NCI-H748 (cell line): ENCODE measurements around the gene L1CAM.
A peak's percentile ranks its signal among the peaks of the same experiment; 100 is the strongest.
"Not testable (repeated sequence)": the region's sequence is repeated elsewhere in the genome, so short reads cannot be mapped to it uniquely, and the experiment has no call there.

Source experiments
- DNase-seq: peaks from one replicate; lab custom pipeline; 2025; ENCODE audit not compliant: unreplicated experiment; lab: John Stamatoyannopoulos, UW

L1CAM gene

DNA sequence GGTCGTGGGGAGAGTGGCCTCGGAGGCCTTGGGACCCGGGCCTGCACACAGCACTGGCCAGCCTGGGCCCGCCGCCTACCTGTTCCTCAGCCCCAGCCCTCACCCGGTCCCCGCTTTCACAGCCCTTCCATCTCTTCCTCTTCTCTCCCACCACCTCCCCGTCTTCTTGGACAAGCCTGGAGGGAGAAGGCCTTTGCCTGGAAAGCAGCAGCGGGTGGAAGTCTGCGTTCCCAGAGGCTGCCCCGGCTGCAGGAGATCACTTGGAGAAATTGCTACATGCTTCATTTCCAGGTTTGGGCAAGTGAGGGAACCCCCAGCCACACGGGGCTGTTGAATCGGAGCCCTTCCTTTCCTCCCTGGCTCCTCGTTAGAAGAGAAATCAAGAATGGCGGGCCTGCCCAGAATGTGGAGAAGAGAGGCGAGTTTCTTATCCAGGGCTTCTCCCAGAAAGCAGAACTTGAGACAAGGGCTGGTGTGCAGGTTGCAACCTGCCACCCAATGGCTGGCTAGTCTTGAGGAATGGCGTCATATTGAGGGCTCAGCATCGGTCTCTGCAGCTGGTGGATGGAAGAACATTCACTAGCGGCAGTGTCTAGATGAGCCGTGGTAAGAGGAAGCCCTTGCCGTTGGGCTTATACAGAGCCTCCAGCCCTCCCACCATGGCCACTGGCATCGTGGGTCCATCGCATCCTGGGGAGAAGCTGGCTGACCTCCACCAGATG is 54.4 kb downstream of the L1CAM start:
- DNase-seq = no peak

DNA sequence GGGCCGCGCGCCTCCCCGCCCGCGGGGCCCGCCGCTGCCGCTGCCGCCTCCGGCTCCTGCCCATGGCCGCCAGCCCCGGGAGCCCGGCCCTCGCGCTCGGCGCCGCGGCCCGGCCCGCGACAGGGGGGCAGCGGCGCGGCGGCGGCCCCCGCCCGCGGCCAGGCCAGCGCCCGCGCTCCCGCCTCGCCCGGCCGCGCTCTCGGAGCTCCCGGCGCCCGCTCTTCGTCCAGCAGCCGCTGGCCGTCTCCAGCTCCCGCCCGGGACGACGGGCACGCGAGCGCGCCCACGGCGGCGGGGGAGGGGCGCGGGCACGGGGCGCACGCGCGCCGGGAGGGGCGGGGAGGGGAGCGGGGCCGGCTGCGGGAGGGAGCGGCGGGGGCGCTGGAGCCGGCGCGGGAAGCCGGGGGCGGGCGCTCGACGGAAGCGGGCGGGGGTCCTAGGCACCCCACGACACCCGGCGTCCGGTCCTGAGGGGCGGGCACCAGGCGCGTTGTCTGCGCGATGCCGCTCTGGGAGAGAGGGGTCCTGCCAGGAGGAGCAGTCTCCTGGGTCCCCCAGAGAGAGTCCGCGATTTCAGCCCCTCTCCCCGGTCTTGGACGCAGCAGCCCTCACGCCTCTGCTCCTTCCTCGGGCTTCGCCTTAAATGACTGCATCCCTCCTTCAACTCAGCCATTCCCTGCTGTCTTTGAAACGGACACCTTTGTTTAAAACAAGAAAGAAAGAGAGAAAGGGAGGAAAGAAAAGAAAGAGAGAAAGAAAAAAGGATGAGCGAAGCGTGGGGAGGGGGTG is 55.1 kb downstream of the L1CAM start:
- DNase-seq = peak; percentile 53

DNA sequence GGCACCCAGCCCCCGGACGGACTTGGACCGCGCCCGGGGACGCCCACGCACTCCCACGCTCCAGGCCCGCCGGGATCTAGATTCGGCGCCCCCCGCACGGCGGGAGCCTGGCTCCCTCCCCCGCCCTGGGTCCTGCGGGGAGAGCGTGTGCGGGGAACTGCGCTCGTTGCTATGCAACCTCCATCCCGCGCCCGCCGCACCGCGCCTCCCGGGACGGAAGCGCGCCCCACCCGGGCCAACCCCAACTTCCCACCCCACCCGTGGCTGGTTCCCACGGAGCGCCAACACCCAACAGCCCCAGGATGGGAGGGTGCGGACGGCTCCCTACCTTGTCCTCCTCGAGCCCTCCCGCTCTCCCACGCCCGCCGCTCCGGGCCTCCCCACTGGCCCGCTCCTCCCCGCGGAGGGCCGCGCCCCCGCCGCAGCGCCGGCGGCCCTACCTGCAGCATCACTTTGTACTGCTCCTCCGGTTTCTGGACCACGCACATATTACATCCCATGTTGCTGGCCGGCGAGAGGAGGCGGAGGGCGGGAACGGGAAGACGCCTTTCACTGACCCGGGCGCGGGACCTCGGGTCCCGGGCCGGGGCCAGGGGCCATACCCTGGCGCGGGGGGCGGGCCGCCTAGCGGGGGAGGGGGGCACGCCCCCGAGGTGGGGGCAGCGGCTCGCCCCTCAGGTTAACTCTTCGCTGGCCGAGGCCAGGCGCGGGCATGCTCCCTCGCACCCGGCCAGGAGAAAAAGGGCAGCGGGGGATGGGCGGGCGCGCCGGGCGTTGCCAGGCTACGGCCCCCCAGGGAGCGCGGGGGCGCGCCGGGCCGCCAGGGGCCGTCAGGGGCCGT is 56.0 kb downstream of the L1CAM start, which contains the start of gene PDZD4:
PDZD4 (minus strand) TSS at position 746 of the 841 bp plus-strand sequence; CDS start at position 500, 246 bp downstream.
- peak; percentile 54 for DNase-seq

DNA sequence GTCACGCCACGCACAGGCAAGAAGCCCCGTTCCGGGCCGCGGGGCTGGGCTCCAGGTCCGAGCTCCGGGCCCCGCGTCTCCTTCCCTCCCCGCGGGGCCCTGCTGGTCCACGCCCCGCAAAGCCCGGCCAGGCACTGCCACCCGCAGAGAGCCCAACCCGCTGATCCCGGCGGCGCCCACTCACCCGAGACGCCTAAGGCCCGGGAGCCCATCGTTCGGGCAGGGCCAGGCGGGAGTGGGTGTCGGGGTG is 56.5 kb downstream of the L1CAM start:
- no peak for DNase-seq

DNA sequence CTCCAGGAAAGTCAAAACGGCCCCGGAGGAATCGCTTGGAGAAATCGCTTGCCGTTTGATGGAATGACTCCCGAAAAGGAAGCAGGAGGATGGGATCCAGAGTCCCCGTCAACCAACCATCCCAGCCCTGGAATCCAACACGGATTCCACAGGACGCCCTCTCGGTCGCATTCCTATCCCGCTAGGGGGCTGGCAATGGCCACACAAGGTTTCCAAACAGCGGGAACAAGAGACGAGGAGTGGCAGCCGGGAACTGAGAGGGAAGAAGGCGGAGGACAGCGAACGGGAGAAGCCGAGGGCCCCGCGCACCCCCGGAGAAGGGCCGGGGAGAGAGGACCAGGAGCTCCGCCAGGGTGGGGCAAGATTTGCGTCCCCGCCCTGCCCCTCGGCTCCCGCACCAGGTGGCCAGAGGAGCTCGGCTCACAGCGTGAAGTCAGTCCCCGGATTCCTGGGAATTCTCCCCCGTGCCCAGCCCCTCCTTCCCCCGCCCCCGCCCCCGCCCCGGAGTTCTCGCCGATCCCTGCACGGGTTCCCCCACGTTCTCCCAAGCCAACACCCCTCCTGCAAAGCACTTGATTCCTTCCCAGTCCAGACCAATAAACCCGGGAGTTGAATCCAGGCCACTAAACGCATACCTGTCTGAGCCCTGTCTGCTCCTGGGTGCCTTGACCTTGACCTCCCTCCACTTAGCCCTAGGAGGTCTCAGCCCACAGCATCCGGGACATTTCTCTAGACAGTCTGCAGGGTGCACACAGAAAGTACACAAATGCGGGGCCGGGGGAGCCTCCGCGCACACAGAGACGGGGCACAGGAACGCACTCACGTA is 57.0 kb downstream of the L1CAM start:
- DNase-seq = peak; percentile 15

DNA sequence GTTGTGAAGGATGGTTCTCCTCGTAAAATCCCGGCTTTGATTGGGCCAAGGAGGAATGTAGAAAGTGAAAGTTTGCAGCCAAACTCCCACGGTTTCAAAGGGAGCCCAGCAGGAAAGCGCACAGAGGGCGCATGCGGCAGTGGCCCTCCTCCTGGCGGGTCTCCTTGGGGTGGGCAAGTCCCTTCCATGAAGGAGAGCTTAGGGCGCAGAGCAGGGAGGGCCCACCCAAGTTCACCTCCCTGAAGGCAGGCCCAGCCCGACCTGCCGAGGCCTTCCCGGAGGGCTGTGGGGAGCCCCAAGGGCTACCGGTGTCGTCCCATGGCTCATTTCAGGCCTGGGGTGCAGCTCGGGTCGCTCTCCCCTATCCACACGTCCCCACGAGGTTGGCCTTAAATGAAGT is 57.7 kb downstream of the L1CAM start:
- no peak for DNase-seq

DNA sequence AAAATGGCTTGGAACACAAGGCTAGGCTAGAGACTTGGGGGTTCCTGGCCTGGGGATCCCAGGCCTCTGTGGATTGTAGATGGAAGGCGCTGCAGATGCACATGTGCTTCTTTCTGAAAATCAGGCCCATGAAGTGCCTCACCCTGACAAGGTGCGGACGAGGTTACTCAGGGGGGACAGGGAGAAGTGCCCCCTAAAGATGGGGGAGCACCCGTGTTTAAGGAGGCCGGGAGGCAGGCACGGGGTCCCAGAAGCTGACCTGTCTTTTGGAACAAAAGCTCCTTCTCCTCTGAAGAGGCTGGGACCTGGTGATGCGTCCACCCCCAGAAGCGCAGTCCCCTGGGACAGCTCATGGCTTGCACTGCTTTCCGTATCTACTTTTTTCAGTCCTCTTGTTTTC is 58.1 kb downstream of the L1CAM start:
- DNase-seq = no peak

DNA sequence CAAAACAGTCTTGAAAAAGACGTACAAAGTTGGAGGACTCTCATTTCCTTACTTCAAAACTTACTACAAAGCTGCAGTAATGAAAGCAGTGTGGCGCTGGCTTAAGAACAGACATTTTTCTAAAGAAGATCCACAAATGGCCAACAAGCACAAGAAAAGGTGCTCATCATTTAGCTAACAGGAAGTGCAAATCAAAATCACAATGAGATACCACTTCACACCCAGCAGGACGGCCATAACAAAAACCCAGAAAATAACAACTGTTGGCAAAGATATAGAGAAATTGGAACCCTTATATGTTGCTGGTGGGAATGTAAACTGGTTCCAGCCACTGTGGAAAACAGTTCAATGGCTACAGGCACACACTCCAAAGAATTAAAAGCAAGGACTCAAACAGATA is 59.0 kb downstream of the L1CAM start:
- peak; percentile 38 for DNase-seq

DNA sequence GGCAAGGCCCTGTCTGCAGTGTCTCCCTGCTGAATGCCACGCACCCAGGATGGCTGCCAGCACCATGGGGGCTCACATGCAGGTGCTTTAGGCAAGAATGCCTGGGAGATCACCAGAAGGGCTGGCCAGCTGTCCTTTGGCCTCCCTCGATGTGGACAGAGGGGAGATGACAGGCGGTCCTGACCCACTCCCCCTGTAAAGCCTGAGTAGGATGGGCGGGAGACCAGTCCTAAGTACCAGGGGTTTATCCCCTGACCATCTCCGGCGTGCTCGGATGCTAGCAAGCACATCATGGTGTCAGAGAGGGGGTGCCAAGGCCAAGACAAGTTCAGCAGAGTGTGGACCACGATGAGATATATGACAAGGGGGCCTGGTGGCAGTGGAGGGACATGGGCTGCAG is 60.9 kb downstream of the L1CAM start:
- DNase-seq = no peak

DNA sequence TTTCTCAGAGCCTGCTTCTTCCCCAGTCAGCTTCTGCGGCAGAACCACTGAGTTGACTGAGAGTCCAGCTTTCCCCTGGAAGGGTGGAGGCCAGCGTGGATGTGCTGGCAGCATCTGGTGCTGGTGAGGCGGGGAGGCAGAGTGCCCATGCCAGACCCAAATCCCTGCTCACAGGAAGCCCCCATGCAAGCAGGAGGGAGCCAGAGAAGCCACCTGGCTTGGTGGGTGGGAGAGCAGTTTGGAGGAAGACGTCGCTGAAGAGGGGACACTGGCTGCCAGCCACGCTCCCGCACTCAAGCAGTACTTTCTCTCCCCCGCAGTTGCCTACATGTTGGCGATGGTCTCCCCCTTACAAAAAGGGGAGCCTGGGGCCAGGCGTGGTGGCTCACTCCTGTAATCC is 61.6 kb downstream of the L1CAM start:
- DNase-seq = no peak

DNA sequence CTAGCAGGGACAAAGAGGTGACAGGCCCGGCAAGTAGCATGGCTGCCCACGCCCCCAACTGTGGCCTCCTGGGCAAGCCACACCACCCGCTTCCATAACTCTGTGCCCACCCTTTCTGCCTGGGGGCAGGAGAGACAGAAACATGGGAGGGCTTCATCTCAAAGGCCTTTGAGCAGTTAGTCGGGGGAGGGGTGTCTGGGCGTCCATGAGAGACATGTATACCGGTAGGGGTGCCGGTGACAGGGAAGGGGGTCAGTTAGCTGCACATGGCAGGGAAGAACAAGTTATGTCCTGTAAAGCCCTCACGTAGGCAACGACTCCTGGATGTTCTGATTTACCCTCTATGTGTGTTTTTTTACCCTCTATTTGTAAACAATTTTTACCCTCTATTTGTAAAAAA is 64.9 kb downstream of the L1CAM start:
- no peak for DNase-seq

DNA sequence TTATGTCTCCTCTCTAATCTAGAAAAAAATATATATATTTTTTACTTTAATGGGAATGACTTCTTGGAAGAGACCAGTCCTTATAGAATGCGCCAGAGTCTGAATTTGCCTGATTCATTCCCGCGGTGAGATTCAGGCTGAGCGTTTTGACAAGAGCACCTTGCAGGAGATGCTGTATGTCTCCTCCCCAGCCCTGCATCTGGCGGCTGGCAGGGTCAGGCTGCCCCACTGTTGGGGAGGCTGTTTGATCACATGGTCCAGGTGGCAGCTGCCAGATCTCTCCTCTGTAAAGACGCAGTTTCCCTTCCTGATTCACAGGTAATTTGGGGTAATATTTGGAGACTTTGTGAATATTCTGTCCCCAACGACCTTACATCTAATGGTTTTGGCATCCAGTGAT is 65.4 kb downstream of the L1CAM start:
- DNase-seq = peak; percentile 15

DNA sequence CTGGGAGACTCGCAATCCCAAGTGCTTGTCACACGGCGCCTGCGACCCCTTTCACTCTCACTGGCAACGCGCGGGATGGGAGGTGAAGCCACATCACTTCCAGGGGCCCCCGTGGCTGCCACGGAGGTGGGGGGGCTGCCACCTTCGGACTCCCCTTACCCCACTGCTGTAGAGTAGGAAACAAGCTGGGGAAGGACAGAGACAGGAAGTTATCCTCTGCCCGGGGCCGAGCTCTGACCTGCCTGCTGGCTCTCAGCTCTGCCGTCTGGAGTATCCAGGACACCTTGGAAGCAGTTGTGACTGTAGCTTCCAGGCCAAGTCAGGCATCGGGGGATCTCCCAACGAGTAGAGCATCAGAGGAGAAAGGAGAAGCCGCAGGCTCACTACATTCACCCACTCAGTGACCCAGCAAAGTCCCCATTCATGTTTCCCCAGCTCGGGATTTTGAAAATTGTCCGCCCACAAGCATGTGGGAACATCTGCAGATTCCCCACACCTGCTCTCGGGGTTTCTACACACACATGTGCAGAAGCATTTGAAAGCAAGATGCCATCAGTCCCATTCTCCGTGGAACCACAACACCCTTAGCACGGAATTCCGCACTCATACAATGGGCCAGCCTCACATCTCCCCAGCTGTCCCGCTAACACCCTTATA is 66.5 kb downstream of the L1CAM start:
- peak; percentile 44 for DNase-seq

DNA sequence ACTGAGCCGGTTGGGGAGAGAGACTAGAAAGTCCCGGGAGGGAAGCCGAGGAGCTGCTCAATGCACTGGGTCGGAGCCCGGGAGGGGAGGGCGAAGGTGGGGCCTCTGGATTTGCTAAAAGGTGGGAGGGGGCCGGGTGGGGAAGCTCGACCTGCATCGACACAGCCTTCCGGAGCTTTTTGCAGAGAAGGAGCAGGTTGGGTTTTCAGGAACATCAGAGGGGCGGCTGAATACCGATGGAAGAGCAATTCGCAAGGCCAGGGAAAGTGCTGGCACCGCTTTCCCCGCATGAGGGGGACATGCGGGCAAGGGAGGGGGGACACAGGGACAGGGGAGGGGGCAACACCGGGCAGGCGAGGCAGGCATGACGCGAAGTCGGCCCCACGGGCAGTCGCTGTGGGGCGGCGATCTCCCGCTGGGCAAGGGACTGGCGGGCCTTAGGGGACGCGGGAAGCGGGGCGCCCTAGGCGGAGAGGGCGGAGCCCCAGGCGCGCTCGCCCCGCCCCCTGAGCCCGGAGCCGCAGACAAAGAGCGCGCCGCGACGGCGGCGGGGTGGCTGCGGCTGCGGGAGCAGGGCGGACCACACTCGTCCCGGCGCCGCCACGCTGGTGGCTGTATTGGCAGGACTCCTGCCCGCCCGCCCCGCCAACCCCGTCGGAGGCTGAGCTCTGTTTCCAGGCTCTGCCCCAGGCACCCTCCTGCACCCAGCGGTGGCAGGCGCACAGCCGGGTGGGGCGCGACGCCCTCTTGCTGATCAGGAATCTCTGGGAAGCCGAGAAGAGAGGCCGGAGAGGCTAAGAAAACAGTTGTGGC is 67.2 kb downstream of the L1CAM start:
- DNase-seq = peak; percentile 71

DNA sequence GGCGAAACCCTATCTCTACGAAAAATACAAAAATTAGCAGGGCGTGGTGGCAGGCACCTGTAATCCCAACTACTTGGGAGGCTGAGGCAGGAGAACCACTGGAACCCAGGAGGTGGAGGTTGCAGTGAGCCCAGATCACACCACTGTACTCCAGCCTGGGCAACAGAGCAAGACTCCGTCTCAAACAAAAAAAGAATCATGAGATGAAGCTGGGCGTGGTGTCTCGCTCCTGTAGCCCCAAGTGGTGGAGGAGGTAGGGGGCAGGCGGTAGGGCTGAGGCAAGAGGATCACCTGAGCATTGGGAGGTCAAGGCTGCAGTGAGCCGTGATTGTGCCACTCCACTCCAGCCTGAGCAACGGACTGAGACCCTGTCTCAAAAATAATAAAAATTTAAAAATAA is 67.9 kb downstream of the L1CAM start:
- not testable (repeated sequence) for DNase-seq

DNA sequence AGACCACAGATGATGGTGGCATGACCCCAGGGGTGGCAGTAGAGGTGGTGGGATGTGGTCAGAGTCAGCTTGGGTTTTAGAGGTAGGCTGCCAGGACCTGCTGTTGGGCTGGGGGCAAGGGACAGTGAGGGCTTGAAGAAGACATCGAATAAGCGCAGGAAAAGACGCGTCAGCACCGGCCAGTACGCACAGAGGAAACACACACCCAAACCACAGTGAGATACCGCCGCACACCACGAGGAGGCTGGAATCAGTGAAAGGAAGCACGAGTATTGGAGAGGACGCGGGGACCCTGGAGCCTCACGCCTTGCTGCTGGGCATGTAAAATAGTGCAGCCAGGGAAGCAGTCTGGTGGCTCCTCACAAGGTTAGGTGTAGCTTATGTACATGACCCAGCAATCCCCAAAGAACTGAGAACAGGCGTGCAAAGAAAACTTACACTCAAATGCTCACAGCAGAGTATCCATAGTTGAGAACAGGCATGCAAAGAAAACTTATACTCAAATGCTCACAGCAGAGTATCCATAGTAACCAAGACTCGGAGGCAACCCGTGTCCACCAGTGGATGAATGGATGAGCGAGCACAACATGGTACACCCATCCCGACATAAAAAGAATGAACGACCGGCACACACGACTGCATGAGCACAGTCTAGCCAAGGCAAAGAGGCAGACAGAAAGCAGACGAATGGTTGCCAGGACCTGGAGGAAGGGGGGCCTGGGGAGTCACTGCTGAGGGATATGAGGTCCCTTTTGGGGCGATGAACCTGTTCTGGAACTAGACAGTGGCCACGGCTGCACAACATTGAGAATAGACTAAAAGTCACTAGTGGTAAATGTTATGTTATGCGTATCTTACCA is 68.9 kb downstream of the L1CAM start:
- DNase-seq = no peak

DNA sequence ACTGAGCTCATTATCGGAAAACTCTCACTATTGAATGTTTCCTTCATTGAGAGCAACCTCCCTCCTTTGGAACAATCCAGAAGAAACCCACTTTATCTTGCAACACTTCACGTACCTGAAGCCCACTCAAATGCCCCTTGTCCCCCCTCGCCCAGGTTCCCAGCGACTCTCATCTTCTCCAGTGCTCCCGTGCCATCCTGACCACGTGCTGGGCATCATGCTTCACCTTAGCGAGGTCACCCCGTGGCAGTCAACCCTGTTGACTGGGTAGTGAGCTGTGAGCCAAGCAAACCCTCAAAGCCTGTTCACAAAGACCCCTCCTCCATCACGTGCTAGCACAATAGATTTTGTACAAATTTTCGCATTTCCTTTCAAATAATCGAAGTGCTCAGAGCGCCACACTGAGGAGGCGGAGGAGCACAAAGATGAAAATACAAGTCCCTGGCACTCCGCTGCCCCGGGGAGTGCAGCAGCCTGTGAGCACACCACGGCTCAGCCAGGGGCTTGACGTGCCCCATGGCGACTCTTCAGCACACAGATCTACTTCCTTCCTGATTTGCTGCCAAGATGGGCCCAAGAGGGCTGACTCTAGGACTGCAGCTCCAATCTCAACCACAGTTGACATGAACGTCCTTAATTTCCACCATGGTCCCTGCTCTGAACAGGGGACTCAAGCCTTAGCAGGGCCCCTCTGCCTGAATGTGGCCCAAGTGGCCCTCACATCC is 71.2 kb downstream of the L1CAM start:
- DNase-seq = no peak

DNA sequence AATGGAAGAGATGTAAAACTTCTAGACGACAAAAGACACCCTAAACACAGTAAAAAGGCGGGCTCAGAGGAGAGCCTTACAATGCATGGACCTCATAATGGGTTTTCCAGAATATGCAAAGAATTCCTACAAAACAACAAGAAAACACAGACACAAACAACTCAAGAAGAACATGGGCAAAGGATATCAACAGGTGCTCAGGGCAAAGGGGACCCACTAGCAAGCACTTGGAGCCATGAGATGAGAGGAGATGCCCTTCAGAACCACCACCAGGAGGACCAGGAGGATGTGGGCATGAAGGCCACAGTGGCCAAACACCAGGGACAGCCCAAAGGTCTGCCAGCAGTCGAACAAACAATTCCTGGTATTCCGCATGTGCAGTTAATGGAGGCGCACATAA is 72.8 kb downstream of the L1CAM start:
- DNase-seq = no peak
